K562 (cell line): ENCODE measurements around the gene SGPP1.

Experiments
- ATF2 ChIP-seq: sonication (generic); formaldehyde crosslinking; IDR thresholded peaks from 2 replicates; pipeline ENCODE4 v1.8.1; 2022; ENCODE audit warnings: missing genetic modification reagents
- BMI1 ChIP-seq: fragments of 150-350 bp; IDR thresholded peaks from 2 replicates; pipeline ENCODE4 v1.6.1; 2014; ENCODE audit warnings: low read length
- CEBPZ ChIP-seq: fragments of 150-350 bp; IDR thresholded peaks from 2 replicates; pipeline ENCODE4 v1.6.1; 2014; ENCODE audit warnings: low read depth, mild to moderate bottlenecking, low read length, borderline replicate concordance
- CTCF ChIP-seq, 3 experiments: IDR thresholded peaks in 2 of 3; conservative IDR thresholded peaks in 1 of 3; 2 replicates each; pipeline ENCODE4 v1.5.1; 2011 to 2012; ENCODE audit warnings: low read length in 3 of 3, mild to moderate bottlenecking in 3 of 3, control low read depth in 2 of 3, improper control_type of control experiment in 1 of 3, inconsistent platforms in 1 of 3, low read depth in 1 of 3, mixed read lengths in 1 of 3, moderate library complexity in 1 of 3; ENCODE audit not compliant: insufficient read depth in 2 of 3
- DNMT1 ChIP-seq: fragments of 450-650 bp; IDR thresholded peaks from 2 replicates; pipeline ENCODE4 v1.6.1; 2016; ENCODE audit warnings: antibody characterized with exemption, mild to moderate bottlenecking
- E2F1 ChIP-seq: sonication (generic); formaldehyde crosslinking; IDR thresholded peaks from 2 replicates; pipeline ENCODE4 v1.8.1; 2023; ENCODE audit warnings: mild to moderate bottlenecking, missing genetic modification reagents, moderate library complexity
- ELK1 ChIP-seq: sonication (generic); formaldehyde crosslinking; IDR thresholded peaks from 2 replicates; pipeline ENCODE4 v1.8.1; 2022; ENCODE audit warnings: missing genetic modification reagents
- EZH2 ChIP-seq: IDR thresholded peaks from 2 replicates; pipeline ENCODE4 v1.6.1; 2012; ENCODE audit warnings: low read depth, mild to moderate bottlenecking, inconsistent platforms, low read length, borderline replicate concordance
- FOXK2 ChIP-seq, 2 experiments: fragments of 450-650 bp; IDR thresholded peaks in 1 of 2; conservative IDR thresholded peaks in 1 of 2; 2 replicates each; pipeline ENCODE4 v1.6.1; 2016; ENCODE audit warnings: low read depth in 2 of 2, mild to moderate bottlenecking in 1 of 2
- FOXM1 ChIP-seq, 2 experiments: fragments of 450-650 bp in 1 of 2; sonication (generic) in 1 of 2; formaldehyde crosslinking in 1 of 2; IDR thresholded peaks; 2 replicates each; pipeline versions ENCODE4 v1.6.1 to v1.9.0; 2017 to 2022; ENCODE audit warnings: low read depth in 2 of 2, mild to moderate bottlenecking in 2 of 2, missing genetic modification reagents in 1 of 2, moderate library complexity in 1 of 2
- NCOR1 ChIP-seq: fragments of 450-650 bp; IDR thresholded peaks from 2 replicates; pipeline ENCODE4 v1.6.1; 2016; ENCODE audit warnings: mild to moderate bottlenecking, moderate library complexity
- REST ChIP-seq, 2 experiments: fragments of 450-650 bp; formaldehyde crosslinking in 1 of 2; IDR thresholded peaks; 2 replicates each; pipeline versions ENCODE4 v1.4.0 to v1.6.1; 2014 to 2020; ENCODE audit warnings: mild to moderate bottlenecking in 2 of 2, borderline replicate concordance in 1 of 2, low read depth in 1 of 2
- SP2 ChIP-seq: IDR thresholded peaks from 2 replicates; pipeline ENCODE4 v1.6.1; 2011; ENCODE audit warnings: mild to moderate bottlenecking, low read depth, low read length, moderate library complexity; ENCODE audit not compliant: poor library complexity, severe bottlenecking; ENCODE audit errors: extremely low read depth
- TARDBP ChIP-seq: fragments of 450-650 bp; IDR thresholded peaks from 2 replicates; pipeline ENCODE4 v1.6.1; 2016

GRCh38 chr14:63760014-63760413 is 32.1 kb upstream of the SGPP1 start:
- no peak for TF ChIP-seq NCOR1
- TF ChIP-seq REST (IDR thresholded peaks at IDR 0.05; ENCODE audit: borderline replicate concordance): no peak
- TF ChIP-seq REST (CRISPR knock-in tag; IDR thresholded peaks at IDR 0.05; ENCODE audit: low read depth): no peak
- TF ChIP-seq SP2: no peak
- TF ChIP-seq TARDBP: no peak
- no peak for TF ChIP-seq EZH2
- TF ChIP-seq CEBPZ: no peak
- no peak for TF ChIP-seq FOXK2 (conservative IDR thresholded peaks at IDR 0.05 in 1 of 2, IDR thresholded peaks at IDR 0.05 in 1 of 2; ENCODE audit: low read depth in 2 of 2)
- no peak for TF ChIP-seq ELK1 (CRISPR knock-in tag)
- TF ChIP-seq BMI1: no peak
- TF ChIP-seq E2F1: no peak
- no peak for TF ChIP-seq CTCF (IDR thresholded peaks at IDR 0.05 in 2 of 3, conservative IDR thresholded peaks at IDR 0.05 in 1 of 3; ENCODE audit: insufficient read depth in 2 of 3, low read depth in 1 of 3, low read length in 3 of 3)
- TF ChIP-seq DNMT1: no peak
- TF ChIP-seq ATF2 (CRISPR knock-in tag): no peak
- TF ChIP-seq FOXM1 (IDR thresholded peaks at IDR 0.05; ENCODE audit: low read depth): no peak
- TF ChIP-seq FOXM1 (CRISPR knock-in tag; IDR thresholded peaks at IDR 0.05; ENCODE audit: low read depth): no peak
